Right lobe of liver (tissue), 4 donors: ENCODE data around the gene CXCR3.

Source experiments
- CTCF ChIP-seq, 4 donors: fragments of 200-600 bp in 3 of 4; fragments of 450-650 bp in 1 of 4; IDR thresholded peaks; one replicate each; pipeline versions ENCODE4 v1.5.1 to v1.8.0; 2016 to 2022; ENCODE audit warnings: antibody characterized with exemption in 4 of 4, mild to moderate bottlenecking in 2 of 4
- POLR2A ChIP-seq: fragments of 450-650 bp; IDR thresholded peaks from one replicate; pipeline ENCODE4 v1.6.1; 2017; ENCODE audit warnings: antibody characterized with exemption, mild to moderate bottlenecking
- donor health status: DM: no; HTN: no; CAD: no.
- donor health status: DM: no; HTN: no; CAD: no.
- donor health status: DM: no; HTN: yes; CAD: no.

GRCh38 chrX:71652405-71652804, 34.1 kb upstream of the CXCR3 start:
- TF ChIP-seq POLR2A (no peak), CTCF (IDR thresholded peaks at IDR 0.05) (peak; percentile 49 to 67 (median 63))
